GM15510 (cell line): ENCODE measurements around the gene IRGM.
"Not testable (repeated sequence)": the region's sequence is repeated elsewhere in the genome, so short reads cannot be mapped to it uniquely, and the experiment has no call there.

Experiments used
- POLR2A ChIP-seq: IDR thresholded peaks from 3 replicates; pipeline ENCODE4 v1.6.1; 2011; ENCODE audit warnings: borderline replicate concordance; ENCODE audit not compliant: insufficient read length; ENCODE audit errors: extremely low read depth

IRGM gene

GRCh38 chr5:150846308-150846653 is at the start of gene IRGM:
Gene IRGM, plus strand, starts transcription at chr5:150846521. Its CDS starts 1,603 bp downstream, at chr5:150848124.
- TF ChIP-seq POLR2A, result not testable (repeated sequence)

- TF ChIP-seq POLR2A, result no peak
Measured at GRCh38 chr5:150797384-150797783, 48.9 kb upstream of the IRGM start.

- no peak for TF ChIP-seq POLR2A
Measured at GRCh38 chr5:150801117-150801927, 45.0 kb upstream of the IRGM start.

GRCh38 chr5:150804388-150804787 is 41.9 kb upstream of the IRGM start:
- TF ChIP-seq POLR2A, result no peak

- no peak for TF ChIP-seq POLR2A
Measured at GRCh38 chr5:150809363-150809762, 37.0 kb upstream of the IRGM start.

GRCh38 chr5:150815010-150815409 is 31.3 kb upstream of the IRGM start:
- TF ChIP-seq POLR2A, result no peak

GRCh38 chr5:150816946-150817345 is 29.4 kb upstream of the IRGM start:
- no peak for TF ChIP-seq POLR2A

- TF ChIP-seq POLR2A, result no peak
Measured at GRCh38 chr5:150829744-150830143, 16.6 kb upstream of the IRGM start.

GRCh38 chr5:150836064-150836463 is 10.3 kb upstream of the IRGM start:
- TF ChIP-seq POLR2A, result no peak

- no peak for TF ChIP-seq POLR2A
Measured at GRCh38 chr5:150836703-150837102, 9.6 kb upstream of the IRGM start.

- no peak for TF ChIP-seq POLR2A
Measured at GRCh38 chr5:150846654-150847333, 473 bp downstream of the IRGM start.

- no peak for TF ChIP-seq POLR2A
Measured at GRCh38 chr5:150847334-150847695, 994 bp downstream of the IRGM start.

- TF ChIP-seq POLR2A, result no peak
Measured at GRCh38 chr5:150848271-150848670, 1.9 kb downstream of the IRGM start.

GRCh38 chr5:150851039-150851438 is 4.7 kb downstream of the IRGM start:
- TF ChIP-seq POLR2A, result no peak

GRCh38 chr5:150853561-150853960 is 7.2 kb downstream of the IRGM start:
- no peak for TF ChIP-seq POLR2A

- TF ChIP-seq POLR2A, result no peak
Measured at GRCh38 chr5:150860246-150860821, 14.0 kb downstream of the IRGM start.
